Measurements from ENCODE around the gene SULT1B1. TPM values are rescaled to one million over a fixed set of nuclear protein-coding genes. Genes with fewer than 3 reads are reported as not detected.
"Not testable (repeated sequence)": the region's sequence is repeated elsewhere in the genome, so short reads cannot be mapped to it uniquely, and the experiment has no call there.

The SULT1B1 gene
- total and polyA plus RNA-seq, 11 donors: 0.15 to 1.1 (median 0.56) TPM

GRCh38 chr4:69773484-69773883 lies 13.1 kb upstream of the SULT1B1 start:
- 34 to 56% (median 37%) methylated on average over 3 of the region's 3 CpGs for WGBS, 4 donors

GRCh38 chr4:69768554-69768953 lies 8.1 kb upstream of the SULT1B1 start:
- DNase-seq; H3K4me3 ChIP-seq; H3K9me3 ChIP-seq; intact Hi-C loops (cut with DNase I); H3K27ac ChIP-seq; ATAC-seq; H3K27me3 ChIP-seq; H3K4me1 ChIP-seq; H3K36me3 ChIP-seq: not testable (repeated sequence)
- 51 to 65% (median 53%) methylated on average over 3 of the region's 3 CpGs for WGBS, 4 donors

More at GRCh38 chr4:69773484-69773883, 13.1 kb upstream of the SULT1B1 start:
- H3K4me1 ChIP-seq: no peaks in the 10 kb centered on the region
- H3K27ac ChIP-seq: no peak overlapping the region
- no peaks in the 10 kb centered on the region for H3K27me3 ChIP-seq
- no peaks in the 10 kb centered on the region for H3K9me3 ChIP-seq
- TF ChIP-seq CTCF (IDR thresholded peaks at IDR 0.05) (no peak), POLR2A (IDR thresholded peaks at IDR 0.05) (no peak)
- intact Hi-C loops (cut with DNase I): no loop called here
- H3K36me3 ChIP-seq: no peaks in the 10 kb centered on the region
- no peak for ATAC-seq
- no peak overlapping the region for H3K4me3 ChIP-seq
- no peak for DNase-seq

GRCh38 chr4:69765751-69766150 lies 5.3 kb upstream of the SULT1B1 start:
- no peak for DNase-seq
- no peak overlapping the region for H3K4me3 ChIP-seq
- intact Hi-C loops (cut with DNase I): no loop called here
- no peak for ATAC-seq
- H3K4me1 ChIP-seq: peaks cover 0 to 5% (median 0%) of the 10 kb centered on the region in 12 donors
- H3K36me3 ChIP-seq: no peaks in the 10 kb centered on the region
- TF ChIP-seq CTCF (IDR thresholded peaks at IDR 0.05) (no peak), POLR2A (IDR thresholded peaks at IDR 0.05) (no peak)
- no peaks in the 10 kb centered on the region for H3K27me3 ChIP-seq
- H3K27ac ChIP-seq: no peak overlapping the region
- 74 to 90% (median 81%) methylated on average over 1 of the region's 1 CpG for WGBS, 4 donors
- no peaks in the 10 kb centered on the region for H3K9me3 ChIP-seq

- ATAC-seq: no peak
- no peak overlapping the region for H3K27ac ChIP-seq
- H3K4me3 ChIP-seq: no peak overlapping the region
- TF ChIP-seq POLR2A (IDR thresholded peaks at IDR 0.05) (no peak), CTCF (IDR thresholded peaks at IDR 0.05) (no peak)
- H3K27me3 ChIP-seq: no peaks in the 10 kb centered on the region
- H3K4me1 ChIP-seq: peaks cover 0 to 13% (median 0%) of the 10 kb centered on the region in 12 donors
- no peaks in the 10 kb centered on the region for H3K36me3 ChIP-seq
- WGBS, 4 donors: 28 to 38% (median 34%) methylated on average over 1 of the region's 1 CpG
- intact Hi-C loops (cut with DNase I): no loop called here
- no peak for DNase-seq
- no peaks in the 10 kb centered on the region for H3K9me3 ChIP-seq
Observed at GRCh38 chr4:69764311-69764710, 3.9 kb upstream of the SULT1B1 start.

- H3K27me3 ChIP-seq: no peaks in the 10 kb centered on the region
- no peak for DNase-seq
- TF ChIP-seq POLR2A (IDR thresholded peaks at IDR 0.05) (no peak), CTCF (IDR thresholded peaks at IDR 0.05) (no peak)
- peaks cover 0 to 23% (median 0%) of the 10 kb centered on the region in 12 donors for H3K4me1 ChIP-seq
- intact Hi-C loops (cut with DNase I): no loop called here
- 88 to 96% (median 92%) methylated on average over 3 of the region's 3 CpGs for WGBS, 4 donors
- no peak overlapping the region for H3K4me3 ChIP-seq
- H3K27ac ChIP-seq: no peak overlapping the region
- no peaks in the 10 kb centered on the region for H3K9me3 ChIP-seq
- H3K36me3 ChIP-seq: no peaks in the 10 kb centered on the region
- ATAC-seq: no peak
Observed at GRCh38 chr4:69763233-69763632, 2.8 kb upstream of the SULT1B1 start.

Data from heart left ventricle (tissue), 16 donors.